ENCODE data around the gene CDK2AP2. TPM values are rescaled to one million over a fixed set of nuclear protein-coding genes. Genes with fewer than 3 reads are reported as not detected.
A peak's percentile ranks its signal among the peaks of the same experiment; 100 is the strongest.

CDK2AP2 gene
- total RNA-seq, 6 donors from 2014 or later, result 36.7 to 119 (median 89.0) TPM

DNA sequence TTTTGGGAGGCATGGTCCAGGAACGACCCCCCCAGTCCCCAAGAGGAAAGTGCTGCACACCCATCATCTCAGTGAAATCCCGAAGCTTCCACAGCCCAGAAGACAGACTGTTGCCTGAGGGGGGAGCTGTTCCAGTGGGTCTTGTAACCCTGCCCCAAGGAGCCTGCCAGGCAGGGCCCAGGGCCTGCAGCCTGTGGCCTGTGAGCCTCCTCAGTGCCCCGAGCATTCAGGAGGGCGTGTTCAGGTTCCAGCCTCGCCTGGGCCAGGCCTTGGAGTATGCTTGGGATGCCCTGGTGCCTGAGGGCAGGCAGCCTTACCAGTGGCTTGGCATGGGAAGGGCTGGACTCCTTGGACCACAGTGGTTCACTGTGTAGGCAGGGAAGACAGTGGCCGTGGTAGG, 33.2 kb upstream of the CDK2AP2 start:
- Histone ChIP-seq H3K27me3 (no peaks in the 10 kb centered on the region), H3K36me3 (no peaks in the 10 kb centered on the region), H3K4me1 (peaks cover 0 to 10% (median 2%) of the 10 kb centered on the region in 4 donors), H3K9me3 (no peaks in the 10 kb centered on the region), H3K27ac (no peak overlapping the region), H3K4me3 (no peak overlapping the region)
- WGBS, 2 donors, result 73 to 100% methylated on average over 3 of the region's 6 CpGs
- DNase-seq, result no peak
- no peak for TF ChIP-seq POLR2AphosphoS5 (IDR thresholded peaks at IDR 0.05)
- TF ChIP-seq, protein P1, sequence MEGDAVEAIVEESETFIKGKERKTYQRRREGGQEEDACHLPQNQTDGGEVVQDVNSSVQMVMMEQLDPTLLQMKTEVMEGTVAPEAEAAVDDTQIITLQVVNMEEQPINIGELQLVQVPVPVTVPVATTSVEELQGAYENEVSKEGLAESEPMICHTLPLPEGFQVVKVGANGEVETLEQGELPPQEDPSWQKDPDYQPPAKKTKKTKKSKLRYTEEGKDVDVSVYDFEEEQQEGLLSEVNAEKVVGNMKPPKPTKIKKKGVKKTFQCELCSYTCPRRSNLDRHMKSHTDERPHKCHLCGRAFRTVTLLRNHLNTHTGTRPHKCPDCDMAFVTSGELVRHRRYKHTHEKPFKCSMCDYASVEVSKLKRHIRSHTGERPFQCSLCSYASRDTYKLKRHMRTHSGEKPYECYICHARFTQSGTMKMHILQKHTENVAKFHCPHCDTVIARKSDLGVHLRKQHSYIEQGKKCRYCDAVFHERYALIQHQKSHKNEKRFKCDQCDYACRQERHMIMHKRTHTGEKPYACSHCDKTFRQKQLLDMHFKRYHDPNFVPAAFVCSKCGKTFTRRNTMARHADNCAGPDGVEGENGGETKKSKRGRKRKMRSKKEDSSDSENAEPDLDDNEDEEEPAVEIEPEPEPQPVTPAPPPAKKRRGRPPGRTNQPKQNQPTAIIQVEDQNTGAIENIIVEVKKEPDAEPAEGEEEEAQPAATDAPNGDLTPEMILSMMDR (IDR thresholded peaks at IDR 0.05), result no peak
- no peak for TF ChIP-seq POLR2A (IDR thresholded peaks at IDR 0.05)
- no peak for TF ChIP-seq EP300 (IDR thresholded peaks at IDR 0.05)
- peak in 1 of 2 donors; percentile 23 for ATAC-seq (ENCODE audit: low FRiP score in 2 of 2)

DNA sequence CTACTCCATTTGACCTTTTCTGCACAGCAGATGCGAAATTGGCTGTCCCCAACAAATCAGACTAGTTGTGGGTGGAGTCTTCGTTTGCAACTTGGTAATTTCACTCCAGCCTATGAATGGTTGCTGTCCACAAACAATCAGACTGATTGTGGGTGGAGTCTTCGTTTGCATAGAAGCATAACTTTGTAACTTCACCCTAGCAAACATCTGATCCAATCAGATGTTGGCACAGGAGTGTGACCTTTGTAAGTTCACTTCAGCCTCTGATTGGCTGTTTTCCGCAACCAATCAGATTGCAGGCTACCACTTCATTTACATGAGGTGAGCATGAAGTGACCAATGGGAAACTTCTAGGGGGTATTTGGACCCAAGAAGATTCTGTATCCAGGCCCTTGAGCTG, 31.6 kb upstream of the CDK2AP2 start:
- no peak overlapping the region for H3K4me3 ChIP-seq
- H3K27me3 ChIP-seq, result no peaks in the 10 kb centered on the region
- no peak for DNase-seq
- H3K4me1 ChIP-seq, result peaks cover 0 to 4% (median under 1%) of the 10 kb centered on the region in 4 donors
- TF ChIP-seq, protein P1 (IDR thresholded peaks at IDR 0.05), result no peak
- TF ChIP-seq POLR2AphosphoS5 (IDR thresholded peaks at IDR 0.05) (no peak), POLR2A (IDR thresholded peaks at IDR 0.05) (no peak), EP300 (IDR thresholded peaks at IDR 0.05) (no peak)
- H3K9me3 ChIP-seq, result peaks cover 0 to 5% (median 1%) of the 10 kb centered on the region in 4 donors
- 87 to 91% methylated on average over 4 of the region's 4 CpGs for WGBS, 2 donors
- H3K36me3 ChIP-seq, result no peaks in the 10 kb centered on the region
- H3K27ac ChIP-seq, result no peak overlapping the region
- no peak for ATAC-seq (ENCODE audit: low FRiP score in 2 of 2)

DNA sequence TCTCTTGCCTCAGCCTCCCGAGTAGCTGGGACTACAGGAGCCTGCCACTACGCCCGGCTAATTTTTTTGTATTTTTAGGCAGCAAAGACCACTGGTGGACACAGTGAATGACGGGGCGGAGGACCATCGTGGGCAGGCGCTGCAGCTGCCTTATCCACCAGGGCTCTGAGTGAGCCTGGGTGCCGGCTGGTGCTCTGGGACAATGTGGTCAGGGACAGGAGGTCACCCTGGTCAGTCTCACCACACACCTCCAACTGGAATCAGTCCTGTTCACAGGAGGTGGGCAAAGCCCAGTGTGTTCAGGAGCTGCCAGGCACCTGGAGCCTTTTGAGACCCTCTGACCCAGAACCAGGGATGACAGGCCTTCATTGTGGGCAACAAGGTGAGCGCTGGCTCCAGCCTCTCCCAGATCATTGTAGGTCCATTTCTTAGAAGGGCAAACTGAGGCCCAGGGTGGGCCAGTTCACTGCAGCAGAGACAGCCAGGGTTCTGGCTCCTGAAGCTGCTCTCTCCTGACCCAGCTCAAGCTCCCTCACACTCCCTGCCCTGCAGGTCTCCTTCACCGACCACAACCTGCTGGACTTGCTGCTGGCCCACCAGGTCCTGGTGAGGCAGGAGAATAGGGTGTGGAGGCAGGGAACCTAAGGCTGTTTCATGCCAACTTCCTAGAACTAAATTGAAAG, 31.0 kb upstream of the CDK2AP2 start:
- ATAC-seq (ENCODE audit: low FRiP score in 2 of 2), result no peak
- Histone ChIP-seq H3K9me3 (peaks cover 0 to 7% (median 5%) of the 10 kb centered on the region in 4 donors), H3K27ac (no peak overlapping the region), H3K4me1 (no peaks in the 10 kb centered on the region), H3K27me3 (no peaks in the 10 kb centered on the region), H3K4me3 (no peak overlapping the region), H3K36me3 (no peaks in the 10 kb centered on the region)
- 81 to 86% methylated on average over 6 to 10 of the region's 10 CpGs for WGBS, 2 donors
- DNase-seq, result no peak
- no peak for TF ChIP-seq EP300 (IDR thresholded peaks at IDR 0.05)
- no peak for TF ChIP-seq POLR2AphosphoS5 (IDR thresholded peaks at IDR 0.05)
- TF ChIP-seq, protein P1 (IDR thresholded peaks at IDR 0.05), result no peak
- TF ChIP-seq POLR2A (IDR thresholded peaks at IDR 0.05), result no peak

DNA sequence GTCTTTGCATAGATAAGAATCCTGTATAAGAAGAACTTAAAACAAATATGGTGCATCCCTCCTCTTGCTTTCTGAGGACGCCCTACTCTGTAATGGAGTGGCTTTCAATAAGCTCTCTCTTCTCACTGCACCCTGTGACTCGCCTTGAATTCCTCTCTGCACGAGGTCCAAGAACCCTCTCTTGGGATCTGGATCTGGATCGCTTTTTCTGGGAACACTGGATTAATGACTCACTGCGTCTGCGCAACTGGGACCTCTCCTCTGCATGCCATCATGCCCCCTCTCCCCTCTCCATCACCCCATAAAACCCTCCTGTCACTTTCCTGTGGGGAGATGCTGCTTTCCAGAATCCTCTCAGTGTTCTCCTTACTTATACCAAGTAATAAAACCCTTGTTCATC, 30.3 kb upstream of the CDK2AP2 start:
- H3K27me3 ChIP-seq, result no peaks in the 10 kb centered on the region
- no peaks in the 10 kb centered on the region for H3K4me1 ChIP-seq
- DNase-seq (no peak), ATAC-seq (ENCODE audit: low FRiP score in 2 of 2) (no peak)
- no peaks in the 10 kb centered on the region for H3K36me3 ChIP-seq
- H3K27ac ChIP-seq, result no peak overlapping the region
- peaks cover 0 to 10% (median 5%) of the 10 kb centered on the region in 4 donors for H3K9me3 ChIP-seq
- TF ChIP-seq POLR2AphosphoS5 (IDR thresholded peaks at IDR 0.05), result no peak
- TF ChIP-seq, protein P1 (IDR thresholded peaks at IDR 0.05), result no peak
- H3K4me3 ChIP-seq, result no peak overlapping the region
- WGBS, 2 donors, result 75 to 81% methylated on average over 6 of the region's 6 CpGs

DNA sequence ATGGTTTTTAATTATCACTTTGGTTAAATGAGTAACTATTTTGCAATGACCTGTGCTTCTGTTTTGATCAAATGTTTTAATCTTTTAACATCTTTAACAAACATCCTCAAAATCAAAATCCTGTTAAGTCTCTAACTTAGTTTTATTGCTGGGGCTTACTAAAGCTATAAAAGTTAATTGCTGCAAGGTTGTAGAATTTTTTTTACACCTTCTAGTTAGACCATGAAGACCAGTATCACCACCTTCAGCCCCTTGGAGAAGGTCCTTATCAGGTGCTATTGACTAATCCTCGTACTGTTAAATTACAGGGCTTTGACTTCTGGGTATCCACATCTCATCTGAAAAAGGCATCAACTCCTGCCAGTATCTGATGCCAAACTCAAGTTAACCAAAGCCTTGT, 27.6 kb upstream of the CDK2AP2 start:
- Histone ChIP-seq H3K36me3 (no peaks in the 10 kb centered on the region), H3K4me3 (no peak overlapping the region), H3K27me3 (no peaks in the 10 kb centered on the region), H3K9me3 (peaks cover 0 to 10% (median 5%) of the 10 kb centered on the region in 4 donors), H3K27ac (no peak overlapping the region), H3K4me1 (no peaks in the 10 kb centered on the region)
- WGBS, 2 donors, result 86 to 88% methylated on average over 1 of the region's 1 CpG
- DNase-seq (no peak), ATAC-seq (ENCODE audit: low FRiP score in 2 of 2) (no peak)
- TF ChIP-seq, protein P1 (IDR thresholded peaks at IDR 0.05), result no peak
- no peak for TF ChIP-seq POLR2AphosphoS5 (IDR thresholded peaks at IDR 0.05)
- no peak for TF ChIP-seq EP300 (IDR thresholded peaks at IDR 0.05)
- TF ChIP-seq POLR2A (IDR thresholded peaks at IDR 0.05), result no peak

Data from upper lobe of left lung (tissue), 6 donors.